AML-193 (cell line): ENCODE results near the gene ZBTB44.
"Not testable (repeated sequence)": the region's sequence is repeated elsewhere in the genome, so short reads cannot be mapped to it uniquely, and the experiment has no call there.

Experiments
- DNase-seq, 2 experiments: peaks; one replicate each; lab custom pipeline; 2025; lab: John Stamatoyannopoulos, UW

ZBTB44 gene

DNA sequence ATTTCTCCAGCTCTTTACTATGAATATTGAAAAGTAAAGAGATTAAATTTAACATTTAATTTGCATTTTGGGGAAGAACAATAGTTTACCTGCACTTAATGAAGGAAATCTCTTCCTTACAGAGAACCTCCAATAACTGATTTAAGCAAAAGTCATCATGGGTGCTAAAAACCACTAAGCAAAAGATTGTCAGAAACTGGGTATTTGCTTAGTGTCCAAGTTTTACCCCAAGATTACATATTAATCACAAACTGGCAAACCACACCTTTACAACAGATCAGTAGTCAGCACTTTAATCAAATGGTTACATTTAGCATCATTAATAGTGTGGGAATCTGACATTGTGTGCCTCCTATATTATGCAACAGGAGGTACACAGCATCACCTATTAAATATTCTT lies 2.7 kb downstream of the ZBTB44 start:
- DNase-seq: no peak

DNA sequence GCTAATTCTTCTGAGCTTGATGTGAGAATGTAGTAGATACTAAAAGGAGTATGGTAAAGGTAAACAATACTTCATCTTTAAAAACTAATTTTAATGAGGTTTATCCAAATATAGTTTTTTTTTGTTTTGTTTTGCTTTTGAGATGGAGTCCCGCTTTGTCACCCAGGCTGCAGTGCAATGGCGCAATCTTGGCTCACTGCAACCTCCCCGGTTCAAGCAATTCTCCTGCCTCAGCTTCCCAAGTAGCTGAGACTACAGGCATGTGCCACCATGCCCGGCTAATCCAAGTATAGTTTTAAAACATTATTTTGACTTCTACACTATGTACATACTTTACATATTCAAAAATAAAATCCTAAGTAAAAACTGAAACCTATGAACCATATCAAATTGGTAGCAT lies 4.1 kb downstream of the ZBTB44 start:
- no peak for DNase-seq

DNA sequence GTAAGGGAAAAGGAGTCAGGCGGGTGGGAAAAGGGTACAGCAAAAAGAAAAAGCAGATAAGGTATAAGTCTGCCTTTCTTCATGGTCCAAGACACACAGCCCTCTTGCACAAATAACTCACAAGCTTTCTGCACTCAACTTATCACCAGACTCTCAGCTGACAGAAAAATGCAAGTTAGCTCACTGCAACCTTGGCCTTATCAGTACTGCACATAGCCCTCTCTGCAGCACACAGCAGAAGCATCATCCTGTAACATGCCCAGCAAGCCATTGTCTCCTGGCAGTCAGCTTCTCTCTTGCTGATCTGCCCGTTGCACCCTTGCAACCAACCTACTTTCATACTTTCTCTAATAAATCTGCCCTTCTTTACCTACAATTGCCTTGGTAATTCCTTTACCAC lies 5.8 kb downstream of the ZBTB44 start:
- no peak for DNase-seq

DNA sequence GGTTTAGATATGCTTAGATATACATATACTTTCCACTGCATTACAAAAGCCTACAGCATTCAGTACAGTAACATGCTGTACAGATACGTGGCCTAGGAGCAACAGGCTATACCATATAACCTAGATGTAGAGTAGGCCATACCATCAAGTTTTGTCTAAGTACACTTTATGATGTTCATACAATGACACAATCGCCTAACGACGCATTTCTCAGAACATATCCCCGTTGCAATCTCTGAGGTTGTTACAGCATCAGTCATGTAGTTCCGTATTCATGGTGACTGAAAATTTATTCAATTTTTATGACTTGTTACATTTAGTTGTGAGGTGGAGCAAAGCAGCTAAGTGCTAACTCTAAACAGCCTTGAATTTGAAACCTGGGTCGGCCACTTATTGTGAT lies 6.7 kb downstream of the ZBTB44 start:
- DNase-seq: no peak

DNA sequence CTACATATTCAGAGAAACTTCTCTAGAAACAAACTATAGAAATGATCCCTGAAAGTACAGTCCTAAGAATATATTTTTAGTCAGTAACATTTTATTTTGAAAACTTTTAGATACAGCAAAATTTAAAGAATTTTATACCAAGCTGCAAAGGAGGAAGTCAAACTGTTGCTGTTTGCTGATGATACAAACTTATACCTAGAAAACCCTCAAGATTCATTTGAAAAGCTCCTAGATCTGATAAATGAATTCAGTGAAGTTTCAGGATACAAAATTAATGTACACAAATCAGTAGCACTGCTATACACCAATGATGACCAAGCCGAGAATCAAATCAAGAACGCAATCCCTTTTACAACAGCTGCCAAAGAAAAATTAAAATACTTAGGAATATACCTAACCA lies 10.1 kb downstream of the ZBTB44 start:
- no peak for DNase-seq

DNA sequence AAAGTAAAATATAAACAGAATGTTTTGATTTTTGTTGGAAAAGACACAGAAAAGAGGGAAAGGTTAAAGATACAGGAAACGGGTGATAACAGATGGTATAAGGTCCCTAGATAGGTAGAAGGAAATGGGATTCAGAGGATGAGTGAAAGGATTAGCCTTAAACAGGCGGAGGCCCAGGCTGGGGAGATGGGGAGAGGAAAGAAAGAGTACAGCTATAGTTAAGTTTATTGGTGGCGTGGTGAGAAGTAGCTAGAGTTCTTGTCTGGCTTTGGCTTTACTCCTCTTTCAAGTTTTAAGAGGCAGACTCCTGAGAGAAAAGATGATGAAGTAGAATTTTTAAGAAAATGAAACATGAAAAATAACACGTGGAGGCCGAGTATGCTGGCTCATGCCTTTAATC lies 13.7 kb downstream of the ZBTB44 start:
- no peak for DNase-seq

DNA sequence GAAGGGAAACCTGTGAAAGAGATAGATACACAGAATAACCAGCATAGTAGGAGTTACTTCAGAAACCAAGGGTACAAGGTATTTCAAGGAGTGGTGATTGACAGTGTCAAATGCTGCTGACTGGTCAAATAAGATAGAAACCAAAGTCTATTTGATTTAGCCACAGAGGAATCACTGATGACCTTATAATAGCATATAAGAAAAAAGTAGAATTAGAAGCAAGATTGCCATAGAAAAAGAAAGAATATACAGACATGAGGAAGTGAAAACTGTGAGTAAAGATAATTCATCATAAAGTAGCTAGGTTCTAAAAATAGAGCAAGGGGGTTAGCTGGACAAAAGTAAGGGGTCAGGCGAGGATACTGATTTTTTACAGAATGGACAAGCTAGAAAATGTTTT lies 14.2 kb downstream of the ZBTB44 start:
- no peak for DNase-seq

DNA sequence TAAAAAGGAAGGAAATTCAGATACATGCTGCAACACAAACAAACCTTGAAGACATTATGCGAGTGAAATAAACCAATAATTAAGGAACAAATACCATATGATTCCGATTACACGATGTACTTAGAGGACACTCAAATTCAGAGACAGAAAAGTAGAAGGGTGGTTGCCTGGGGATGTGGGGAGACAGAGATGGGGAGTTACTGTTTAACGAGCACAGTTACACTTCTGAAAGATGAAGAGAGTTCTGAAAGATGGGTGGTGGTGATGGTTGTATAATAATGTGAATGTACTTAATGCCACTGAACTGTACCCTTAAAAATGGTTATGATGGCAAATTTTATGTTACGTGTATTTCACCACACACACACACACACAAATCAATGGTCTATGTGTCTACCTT lies 14.7 kb downstream of the ZBTB44 start:
- no peak for DNase-seq

DNA sequence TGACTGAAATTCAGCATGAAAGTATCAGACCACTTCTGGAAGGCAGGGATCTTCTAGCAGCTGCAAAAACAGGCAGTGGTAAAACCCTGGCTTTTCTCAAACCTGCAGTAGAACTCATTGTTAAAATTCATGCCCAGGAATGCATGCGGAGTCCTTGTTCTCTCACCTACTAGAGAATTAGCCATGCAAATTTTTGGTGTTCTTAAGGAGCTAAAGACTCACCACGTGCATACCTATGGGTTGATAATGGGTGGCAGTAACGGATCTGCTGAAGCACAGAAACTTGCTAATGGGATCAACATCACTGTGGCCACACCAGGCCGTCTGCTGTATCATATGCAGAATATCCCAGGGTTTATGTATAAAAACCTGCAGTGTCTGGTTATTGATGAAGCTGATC lies 19.1 kb downstream of the ZBTB44 start:
- DNase-seq: no peak

DNA sequence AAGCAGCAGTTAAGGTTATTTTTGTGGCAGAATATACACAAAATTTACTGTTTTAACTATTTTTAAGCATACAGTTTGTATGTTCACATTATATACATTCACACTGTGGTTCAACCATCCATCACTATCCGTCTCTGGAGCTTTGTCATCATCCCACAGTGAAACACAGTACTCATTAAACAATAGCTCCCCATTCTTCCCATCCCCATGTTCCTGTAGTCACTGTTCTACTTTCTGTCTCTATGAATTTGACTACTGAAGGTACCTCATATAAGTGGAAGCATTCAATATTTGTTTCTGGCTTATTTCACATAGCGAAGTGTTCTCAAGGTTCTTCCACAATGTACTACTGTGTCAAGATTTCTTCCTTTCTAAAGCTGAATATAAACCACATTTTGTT lies 32.6 kb downstream of the ZBTB44 start:
- no peak for DNase-seq

DNA sequence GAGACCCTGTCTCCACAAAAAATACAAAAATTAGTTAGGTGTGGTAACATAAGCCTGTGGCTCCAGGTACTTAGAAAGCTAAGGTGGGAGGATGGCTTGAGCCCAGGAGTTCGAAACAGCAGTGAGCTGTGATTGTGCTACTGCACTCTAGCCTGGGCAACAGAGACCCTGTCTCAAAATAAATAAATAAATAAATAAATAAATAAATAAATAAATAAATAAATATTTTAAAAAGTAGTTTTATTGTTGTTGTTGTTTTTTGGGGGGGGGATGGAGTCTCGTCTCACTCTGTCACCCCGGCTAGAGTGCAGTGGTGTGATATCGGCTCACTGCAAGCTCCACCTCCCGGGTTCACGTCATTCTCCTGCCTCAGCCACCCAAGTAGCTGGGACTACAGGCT lies 33.4 kb downstream of the ZBTB44 start:
- not testable (repeated sequence) for DNase-seq

DNA sequence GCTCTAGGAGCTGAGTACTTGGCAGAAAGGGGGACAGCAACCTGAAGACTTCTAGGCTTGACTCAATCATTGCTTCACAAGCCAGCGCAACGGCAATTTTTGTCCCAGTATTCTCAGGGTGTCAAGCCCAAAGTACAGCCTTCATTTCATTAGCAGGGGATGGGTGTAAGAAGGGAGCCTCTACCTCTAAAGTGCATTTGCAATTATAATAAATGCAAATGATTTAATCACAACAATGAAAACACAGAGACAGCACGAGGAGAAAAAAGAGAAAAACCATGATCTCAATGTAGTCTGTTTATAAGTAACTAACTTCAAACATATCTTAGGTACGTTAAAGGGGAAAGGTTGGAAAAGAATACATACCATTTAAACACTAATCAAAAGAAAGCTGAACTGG lies 34.7 kb downstream of the ZBTB44 start:
- no peak for DNase-seq

DNA sequence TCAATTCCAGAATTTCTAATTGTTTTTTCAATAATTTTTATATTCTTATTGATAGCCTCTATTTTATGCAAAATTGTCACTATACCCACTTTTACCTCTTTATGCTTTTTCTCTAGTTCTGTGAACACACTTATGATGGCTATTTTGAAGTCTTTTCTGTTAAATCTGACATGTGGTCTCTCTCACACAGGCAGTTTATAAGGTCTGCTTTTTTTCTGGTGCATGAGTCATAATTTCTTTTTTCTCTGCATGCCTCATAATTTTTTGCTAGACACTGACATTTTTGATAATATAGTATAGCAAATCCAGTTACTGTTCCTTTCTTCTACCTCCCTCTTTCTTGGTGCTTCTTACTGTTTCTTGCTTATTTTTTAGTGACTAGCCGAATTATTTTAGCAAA lies 36.0 kb downstream of the ZBTB44 start:
- no peak for DNase-seq

DNA sequence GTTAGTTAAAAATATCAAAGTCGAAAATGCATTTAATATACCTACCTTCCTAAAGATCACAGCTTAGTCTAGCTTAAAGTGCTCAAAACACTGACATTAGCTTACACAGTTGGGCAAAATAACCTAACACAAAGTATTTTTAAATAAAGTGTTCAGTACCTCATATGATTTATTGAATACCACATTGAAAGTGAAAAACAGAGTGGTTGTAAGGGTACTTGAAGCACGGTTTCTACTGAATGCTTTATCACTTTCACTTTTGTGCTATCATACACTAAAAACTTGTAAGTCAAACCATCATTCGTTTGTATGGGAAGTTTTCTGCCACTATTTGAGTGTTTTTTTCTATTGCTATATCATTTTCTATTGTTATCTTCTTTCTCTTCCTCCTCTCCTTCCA lies 36.6 kb downstream of the ZBTB44 start:
- DNase-seq: no peak

DNA sequence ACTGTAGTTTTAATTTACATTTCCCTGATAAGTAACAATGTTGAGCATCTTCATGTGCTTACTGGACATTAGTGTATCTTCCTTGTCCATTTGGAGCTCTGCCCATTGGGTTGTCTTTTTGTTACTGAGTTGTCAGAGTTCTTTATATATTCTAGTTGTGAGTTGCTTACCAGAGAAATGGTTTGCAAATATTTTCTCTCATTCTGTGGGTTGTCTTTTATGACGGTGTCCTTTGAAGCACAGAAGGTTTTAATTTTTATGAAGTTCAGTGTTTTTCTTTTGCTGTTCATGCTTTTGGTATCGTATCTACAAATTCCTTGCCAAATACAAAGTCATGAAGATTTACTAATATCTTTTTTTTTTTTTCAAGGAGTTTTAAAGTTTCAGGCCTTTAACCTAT lies 42.4 kb downstream of the ZBTB44 start:
- DNase-seq: no peak

DNA sequence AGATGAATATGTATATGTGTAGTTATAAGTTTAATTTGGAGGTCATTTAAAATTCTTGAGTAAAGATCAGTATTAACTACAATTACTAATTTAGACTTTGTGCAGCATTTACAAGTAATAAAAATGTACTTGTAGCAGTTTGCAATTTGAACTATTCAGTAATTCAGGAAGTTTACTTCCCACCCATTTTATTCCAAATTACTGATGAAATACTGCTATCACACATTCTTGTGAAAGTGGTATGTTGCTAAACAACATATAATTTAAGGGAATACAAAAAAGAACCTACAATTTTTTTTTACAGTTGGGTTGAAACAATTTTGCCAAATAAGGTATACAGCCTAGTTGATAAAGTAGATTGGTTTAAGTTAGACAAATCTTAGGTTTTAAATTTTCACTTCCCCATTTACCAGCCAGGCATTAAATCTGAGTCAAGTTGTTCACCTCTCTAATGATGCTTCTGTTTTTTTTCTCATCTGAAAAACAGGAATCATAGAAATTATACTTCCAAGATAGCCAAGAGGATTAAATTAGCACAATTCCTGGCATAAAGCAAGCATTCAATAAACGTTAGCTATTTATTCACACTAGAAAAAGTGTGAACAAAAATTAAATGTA lies 45.3 kb downstream of the ZBTB44 start:
- DNase-seq: no peak

DNA sequence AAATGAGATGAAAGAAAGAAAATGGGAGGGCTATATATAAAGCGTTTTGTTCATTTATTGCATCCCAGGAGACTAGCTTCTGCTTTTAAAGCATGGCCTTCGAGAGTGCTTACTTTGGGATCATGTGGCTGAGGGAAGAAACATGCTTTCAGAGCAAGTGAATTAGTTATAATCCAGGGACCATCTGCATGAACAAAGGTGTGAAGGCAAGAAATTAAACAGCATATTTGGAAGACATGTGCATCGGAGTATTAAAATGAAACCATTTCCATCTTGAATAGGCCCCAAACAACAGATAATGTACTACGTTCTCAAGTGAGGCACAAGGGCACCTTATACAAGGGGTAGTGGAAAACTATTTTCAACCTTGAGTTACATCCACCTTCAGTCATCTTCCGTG lies 51.4 kb downstream of the ZBTB44 start:
- DNase-seq: no peak

DNA sequence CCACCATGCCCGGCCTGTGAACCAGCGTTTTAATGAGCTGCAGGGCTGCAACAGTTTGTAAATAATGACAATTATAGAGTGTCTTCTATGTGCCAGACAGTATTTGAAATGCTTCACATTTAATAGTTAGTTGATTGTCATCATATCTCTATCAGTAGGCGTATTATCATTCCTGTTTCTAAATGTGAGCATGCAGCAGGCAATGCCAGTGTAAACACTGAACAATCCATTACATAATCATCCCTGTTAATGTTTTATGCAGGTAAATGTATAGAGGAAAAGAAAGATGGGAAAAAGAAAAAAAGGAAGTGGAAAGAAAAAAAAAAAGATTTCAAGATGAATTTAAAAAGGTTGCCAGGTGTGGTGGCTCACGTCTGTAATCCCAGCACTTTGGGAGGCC lies 52.3 kb downstream of the ZBTB44 start:
- no peak for DNase-seq

DNA sequence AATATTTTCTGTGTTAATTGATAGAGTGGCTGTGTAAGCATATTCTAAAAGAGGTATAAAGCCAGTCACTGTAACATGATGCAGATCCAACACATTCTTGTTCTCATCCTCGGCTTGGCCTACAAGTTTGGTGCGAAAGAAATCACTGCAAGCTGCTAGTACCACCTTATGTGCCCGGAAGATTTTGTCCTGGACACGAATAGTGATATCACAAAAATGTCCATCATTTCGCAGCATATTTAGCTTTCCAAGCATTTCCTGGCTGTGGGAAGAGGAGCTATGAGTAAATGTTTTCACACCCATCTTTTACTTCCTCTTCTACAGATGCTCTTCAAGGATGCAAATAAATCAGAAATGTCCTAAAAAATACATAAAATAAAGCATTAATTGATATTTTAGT lies 53.1 kb downstream of the ZBTB44 start:
- DNase-seq: no peak

DNA sequence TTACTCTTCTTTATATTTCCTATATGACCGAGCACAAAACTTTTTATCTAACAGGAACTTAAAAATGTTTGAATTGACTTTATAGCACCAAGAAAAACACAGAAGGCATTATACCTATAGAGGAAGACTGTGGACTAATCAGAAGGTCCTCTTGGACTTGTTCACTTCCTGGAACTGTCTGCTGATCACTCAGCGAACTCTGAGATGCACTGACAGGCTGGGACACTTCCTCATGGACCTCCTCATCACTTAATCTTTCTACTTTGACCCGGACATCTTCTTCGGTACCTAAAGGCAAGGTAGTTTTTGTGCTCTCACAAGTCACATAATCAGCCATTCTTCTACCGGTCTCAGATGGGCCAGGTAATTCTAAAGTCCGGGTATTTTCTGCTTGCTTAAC lies 54.0 kb downstream of the ZBTB44 start:
- DNase-seq: no peak

DNA sequence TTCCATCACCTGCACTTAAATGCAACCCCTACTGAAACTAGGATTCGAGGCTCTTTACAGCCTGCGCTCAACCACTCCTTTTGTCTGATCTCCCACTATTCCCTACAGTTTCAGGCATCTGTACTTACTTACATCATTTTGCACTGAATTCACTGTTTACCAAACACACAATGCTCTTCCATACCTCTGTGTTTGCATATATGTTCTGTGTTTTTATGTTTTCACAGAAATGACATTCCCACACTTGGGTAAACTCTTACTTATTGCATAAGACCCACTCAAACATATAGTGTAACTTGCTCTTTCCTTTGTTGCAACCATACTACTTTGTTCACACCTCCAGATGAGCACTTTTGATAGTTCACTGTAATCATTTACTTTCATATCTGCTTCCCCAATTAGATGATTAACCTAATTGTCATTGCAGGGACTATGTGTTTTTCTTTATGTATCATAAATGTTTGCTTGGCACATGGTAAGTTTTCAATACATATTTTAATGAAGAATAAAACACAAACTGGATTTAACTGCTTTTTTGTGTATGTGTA lies 54.6 kb downstream of the ZBTB44 start:
- DNase-seq: no peak

DNA sequence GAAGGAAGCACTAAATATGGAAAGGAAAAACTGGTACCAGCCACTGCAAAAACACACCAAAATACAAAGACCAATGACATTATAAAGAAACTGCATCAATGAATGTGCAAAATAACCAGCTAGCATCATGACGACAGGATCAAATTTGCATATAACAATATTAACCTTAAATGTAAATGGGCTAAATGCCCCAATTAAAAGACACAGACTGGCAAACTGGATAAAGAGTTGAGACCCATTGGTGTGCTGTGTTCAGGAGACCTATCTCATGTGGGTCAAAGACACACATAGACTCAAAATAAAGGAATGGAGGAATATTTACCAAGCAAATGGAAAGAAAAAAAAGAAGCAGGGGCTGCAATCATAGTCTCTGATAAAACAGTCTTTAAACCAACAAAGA lies 63.0 kb downstream of the ZBTB44 start:
- DNase-seq: not testable (repeated sequence)

DNA sequence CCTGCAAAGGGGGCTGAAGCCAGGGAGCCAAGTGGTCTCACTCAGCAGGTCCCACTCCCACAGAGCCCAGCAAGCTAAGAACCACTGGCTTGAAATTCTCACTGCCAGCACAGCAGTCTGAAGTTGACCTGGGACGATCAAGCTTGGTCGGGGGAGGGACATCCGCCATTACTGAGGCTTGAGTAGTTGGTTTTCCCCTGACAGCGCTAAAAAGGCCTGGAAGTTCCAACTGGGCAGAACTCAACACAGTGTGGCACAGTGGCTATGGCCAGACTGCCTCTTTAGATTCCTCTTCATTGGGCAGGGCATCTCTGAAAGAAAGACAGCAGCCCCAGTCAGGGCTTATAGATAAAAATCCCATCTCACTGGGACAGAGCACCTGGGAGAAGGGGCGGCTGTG lies 64.8 kb downstream of the ZBTB44 start:
- not testable (repeated sequence) for DNase-seq

DNA sequence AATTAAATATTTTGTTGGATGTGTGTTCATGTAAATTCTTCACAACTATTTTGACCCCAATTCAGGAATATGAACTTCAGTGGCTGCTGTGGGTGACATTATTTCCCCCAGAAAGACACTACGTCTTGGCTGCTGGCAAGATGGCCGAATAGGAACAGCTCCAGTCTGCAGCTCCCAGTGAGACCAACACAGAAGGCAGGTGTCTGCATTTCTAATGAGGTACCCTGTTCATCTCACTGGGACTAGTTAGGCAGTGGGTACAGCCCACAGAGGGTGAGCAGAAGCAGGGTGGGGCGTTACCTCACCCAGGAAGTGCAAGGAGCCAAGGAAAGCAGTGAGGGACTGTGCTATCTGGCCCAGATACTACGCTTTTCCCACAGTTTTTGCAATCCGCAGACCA lies 65.3 kb downstream of the ZBTB44 start:
- no peak for DNase-seq

DNA sequence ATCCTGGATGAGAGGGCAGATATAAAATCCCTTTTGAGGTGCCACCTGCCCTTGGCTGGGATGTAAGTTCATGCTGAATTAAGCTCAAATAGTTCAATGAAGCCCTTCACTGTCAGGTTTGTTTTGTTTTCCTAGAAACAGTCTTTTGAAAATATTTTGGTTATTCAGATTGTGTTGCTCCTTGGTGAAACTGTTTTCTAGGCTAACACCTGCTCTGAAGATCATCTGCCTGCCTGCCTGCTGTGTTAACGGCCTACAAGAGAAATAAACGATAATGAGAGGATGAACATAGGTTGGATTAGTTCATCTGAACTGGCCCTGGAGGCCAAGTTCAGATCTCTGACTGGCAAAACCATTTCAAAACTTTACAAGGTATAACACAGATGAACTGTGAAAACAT lies 67.4 kb downstream of the ZBTB44 start:
- no peak for DNase-seq
